ENCODE data around the gene METAP1.

METAP1 gene

DNA sequence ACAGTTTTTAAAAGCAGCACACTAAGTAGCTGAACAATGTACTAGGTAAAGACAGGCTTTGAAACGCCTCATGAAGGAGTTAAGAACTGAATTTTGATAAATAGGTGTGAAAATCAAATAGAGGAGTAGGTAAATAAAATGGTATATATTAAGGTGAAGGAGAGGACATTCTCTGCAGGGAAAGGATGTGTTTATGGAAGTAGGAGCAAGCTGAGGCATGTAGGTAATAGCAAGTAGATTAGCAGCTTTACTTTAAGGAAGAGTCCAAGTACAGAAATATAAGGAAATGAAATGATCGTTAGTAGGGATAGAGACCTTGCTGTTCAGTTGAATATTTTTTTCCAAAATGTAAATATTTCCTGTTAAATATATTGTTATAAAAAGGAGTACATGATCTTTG is 12.5 kb downstream of the METAP1 start:
- peaks cover 10% of the 10 kb centered on the region; the same call in 1 of the 2 replicates for H4K20me1 ChIP-seq (ENCODE audit: insufficient read depth, low read length)
- TF ChIP-seq, protein P1, sequence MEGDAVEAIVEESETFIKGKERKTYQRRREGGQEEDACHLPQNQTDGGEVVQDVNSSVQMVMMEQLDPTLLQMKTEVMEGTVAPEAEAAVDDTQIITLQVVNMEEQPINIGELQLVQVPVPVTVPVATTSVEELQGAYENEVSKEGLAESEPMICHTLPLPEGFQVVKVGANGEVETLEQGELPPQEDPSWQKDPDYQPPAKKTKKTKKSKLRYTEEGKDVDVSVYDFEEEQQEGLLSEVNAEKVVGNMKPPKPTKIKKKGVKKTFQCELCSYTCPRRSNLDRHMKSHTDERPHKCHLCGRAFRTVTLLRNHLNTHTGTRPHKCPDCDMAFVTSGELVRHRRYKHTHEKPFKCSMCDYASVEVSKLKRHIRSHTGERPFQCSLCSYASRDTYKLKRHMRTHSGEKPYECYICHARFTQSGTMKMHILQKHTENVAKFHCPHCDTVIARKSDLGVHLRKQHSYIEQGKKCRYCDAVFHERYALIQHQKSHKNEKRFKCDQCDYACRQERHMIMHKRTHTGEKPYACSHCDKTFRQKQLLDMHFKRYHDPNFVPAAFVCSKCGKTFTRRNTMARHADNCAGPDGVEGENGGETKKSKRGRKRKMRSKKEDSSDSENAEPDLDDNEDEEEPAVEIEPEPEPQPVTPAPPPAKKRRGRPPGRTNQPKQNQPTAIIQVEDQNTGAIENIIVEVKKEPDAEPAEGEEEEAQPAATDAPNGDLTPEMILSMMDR (IDR thresholded peaks at IDR 0.05; ENCODE audit: borderline replicate concordance, extremely low read depth, low read length, poor library complexity, severe bottlenecking) = no peak
- TF ChIP-seq EZH2 (IDR thresholded peaks at IDR 0.05; ENCODE audit: borderline replicate concordance, low read depth, low read length, severe bottlenecking) = no peak

DNA sequence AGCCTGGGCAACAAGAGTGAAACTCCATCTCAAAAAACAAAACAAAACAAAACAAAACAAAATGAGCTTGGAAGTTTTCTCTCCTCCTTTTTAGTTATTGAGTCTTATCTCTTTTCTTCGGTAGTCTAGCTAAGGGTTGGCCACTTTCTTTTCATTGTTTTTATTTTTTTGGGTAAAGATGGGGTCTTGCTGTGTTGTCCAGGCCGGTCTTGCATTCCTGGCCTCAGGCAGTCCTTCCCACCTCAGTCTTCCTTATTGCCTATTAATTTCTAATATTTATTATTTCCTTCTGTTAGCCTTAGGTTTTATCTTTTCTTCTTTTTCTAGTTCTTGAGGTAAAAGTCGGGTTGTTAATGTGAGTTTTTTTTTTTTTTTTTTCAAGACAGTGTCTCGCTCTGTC is 16.4 kb downstream of the METAP1 start:
- no peak for TF ChIP-seq EZH2 (IDR thresholded peaks at IDR 0.05; ENCODE audit: borderline replicate concordance, low read depth, low read length, severe bottlenecking)
- Histone ChIP-seq H3K36me3 (ENCODE audit: insufficient read depth, low read length) (peaks cover 17% of the 10 kb centered on the region), H3K4me1 (ENCODE audit: insufficient read depth, low read length) (no peaks in the 10 kb centered on the region), H2AFZ (ENCODE audit: low read depth, low read length) (no peak overlapping the region), H3K4me3 (ENCODE audit: low read depth in 1 of 2, low read length in 2 of 2) (no peak overlapping the region), H4K20me1 (ENCODE audit: insufficient read depth, low read length) (peaks cover 6% of the 10 kb centered on the region; the same call in 1 of the 2 replicates), H3K9ac (ENCODE audit: low read depth, low read length) (no peak overlapping the region), H3K27me3 (ENCODE audit: insufficient read depth, low read length, poor library complexity) (no peaks in the 10 kb centered on the region), H3K79me2 (ENCODE audit: insufficient read depth, low read length) (peaks cover 99% of the 10 kb centered on the region), H3K4me2 (ENCODE audit: insufficient read depth, low read length) (no peak overlapping the region), H3K27ac (ENCODE audit: low read length) (no peak overlapping the region), H3K9me3 (ENCODE audit: insufficient read depth, low read length, severe bottlenecking) (peaks cover 6% of the 10 kb centered on the region)
- ATAC-seq (ENCODE audit: insufficient read depth, low read depth) = no peak
- DNase-seq = no peak

More for the DNA sequence above, 12.5 kb downstream of the METAP1 start:
- no peaks in the 10 kb centered on the region for H3K27me3 ChIP-seq (ENCODE audit: insufficient read depth, low read length, poor library complexity)
- peaks cover 99% of the 10 kb centered on the region for H3K79me2 ChIP-seq (ENCODE audit: insufficient read depth, low read length)
- H3K9me3 ChIP-seq (ENCODE audit: insufficient read depth, low read length, severe bottlenecking) = peaks cover 6% of the 10 kb centered on the region
- ATAC-seq (ENCODE audit: insufficient read depth, low read depth) (no peak), DNase-seq (no peak)
- H3K36me3 ChIP-seq (ENCODE audit: insufficient read depth, low read length) = peaks cover 14% of the 10 kb centered on the region
- no peak overlapping the region for H3K4me2 ChIP-seq (ENCODE audit: insufficient read depth, low read length)
- H2AFZ ChIP-seq (ENCODE audit: low read depth, low read length) = no peak overlapping the region
- H3K4me3 ChIP-seq (ENCODE audit: low read depth in 1 of 2, low read length in 2 of 2) = no peak overlapping the region
- H3K4me1 ChIP-seq (ENCODE audit: insufficient read depth, low read length) = no peaks in the 10 kb centered on the region
- no peak overlapping the region for H3K9ac ChIP-seq (ENCODE audit: low read depth, low read length)
- no peak overlapping the region for H3K27ac ChIP-seq (ENCODE audit: low read length)

DNA sequence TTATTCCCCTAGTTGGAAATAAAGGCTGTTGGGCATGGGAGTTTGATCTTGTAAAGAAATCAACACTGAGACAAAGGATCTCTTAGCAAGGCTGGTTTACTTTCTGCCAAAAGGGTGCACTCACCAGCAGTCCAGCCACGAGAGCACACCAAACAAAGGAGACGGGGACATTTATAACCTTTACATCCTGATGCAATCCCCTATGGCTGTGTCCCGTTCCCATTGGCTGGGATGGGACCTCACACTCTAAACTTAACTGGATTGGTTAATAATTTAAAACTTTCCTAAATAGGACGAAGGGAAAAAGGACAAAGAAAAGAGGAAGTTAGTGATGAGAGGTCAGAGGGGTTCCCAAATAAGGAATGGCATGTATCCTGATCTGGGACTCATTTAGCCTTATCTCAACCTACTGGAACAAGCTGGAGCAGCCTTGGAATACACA is 17.9 kb downstream of the METAP1 start:
- peaks cover 99% of the 10 kb centered on the region for H3K79me2 ChIP-seq (ENCODE audit: insufficient read depth, low read length)
- TF ChIP-seq EZH2 (IDR thresholded peaks at IDR 0.05; ENCODE audit: borderline replicate concordance, low read depth, low read length, severe bottlenecking) = no peak
- TF ChIP-seq, protein P1 (IDR thresholded peaks at IDR 0.05; ENCODE audit: borderline replicate concordance, extremely low read depth, low read length, poor library complexity, severe bottlenecking) = no peak
- H3K4me2 ChIP-seq (ENCODE audit: insufficient read depth, low read length) = no peak overlapping the region
- H3K4me3 ChIP-seq (ENCODE audit: low read depth in 1 of 2, low read length in 2 of 2) = no peak overlapping the region
- no peak overlapping the region for H3K27ac ChIP-seq (ENCODE audit: low read length)
- peaks cover 6% of the 10 kb centered on the region for H3K9me3 ChIP-seq (ENCODE audit: insufficient read depth, low read length, severe bottlenecking)
- peaks cover 18% of the 10 kb centered on the region; the same call in 1 of the 2 replicates for H3K36me3 ChIP-seq (ENCODE audit: insufficient read depth, low read length)
- H3K4me1 ChIP-seq (ENCODE audit: insufficient read depth, low read length) = no peaks in the 10 kb centered on the region
- no peak overlapping the region for H2AFZ ChIP-seq (ENCODE audit: low read depth, low read length)
- no peak overlapping the region for H3K9ac ChIP-seq (ENCODE audit: low read depth, low read length)
- H3K27me3 ChIP-seq (ENCODE audit: insufficient read depth, low read length, poor library complexity) = no peaks in the 10 kb centered on the region
- no peak for DNase-seq
- ATAC-seq (ENCODE audit: insufficient read depth, low read depth) = no peak
- H4K20me1 ChIP-seq (ENCODE audit: insufficient read depth, low read length) = peaks cover 3% of the 10 kb centered on the region; the same call in 1 of the 2 replicates

DNA sequence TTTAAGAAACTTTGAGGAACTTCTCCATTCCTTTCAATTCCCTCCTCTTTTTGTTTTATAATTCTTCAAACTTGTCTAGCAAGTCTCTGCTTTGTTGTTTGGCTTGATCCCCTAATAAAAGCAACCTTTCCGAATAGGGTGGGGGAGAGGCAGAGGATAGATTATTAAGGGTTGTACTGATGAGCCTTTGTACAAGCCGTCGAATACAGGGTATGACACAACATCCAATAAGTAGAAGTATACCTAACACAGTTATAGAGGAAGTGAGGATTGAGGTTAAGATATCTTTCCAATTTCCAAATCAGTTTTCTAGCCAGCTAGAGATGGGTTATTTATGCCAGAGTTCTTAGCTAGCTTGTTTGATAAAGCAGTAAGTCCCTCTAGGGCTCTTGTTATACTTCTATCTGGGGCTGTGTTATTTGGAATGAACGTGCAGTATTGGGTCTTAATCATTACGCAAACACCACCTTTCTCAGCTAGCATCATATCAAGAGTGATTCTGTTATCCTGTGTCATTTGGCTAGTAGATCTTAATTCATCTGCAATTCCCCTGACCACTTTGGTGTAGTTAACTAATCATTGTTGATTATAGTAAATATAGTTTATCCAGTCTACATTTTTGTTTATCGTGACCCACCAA is 18.5 kb downstream of the METAP1 start:
- H3K4me3 ChIP-seq (ENCODE audit: low read depth in 1 of 2, low read length in 2 of 2) = no peak overlapping the region
- peaks cover 99% of the 10 kb centered on the region for H3K79me2 ChIP-seq (ENCODE audit: insufficient read depth, low read length)
- peaks cover 3% of the 10 kb centered on the region; the same call in 1 of the 2 replicates for H4K20me1 ChIP-seq (ENCODE audit: insufficient read depth, low read length)
- no peak overlapping the region for H3K4me2 ChIP-seq (ENCODE audit: insufficient read depth, low read length)
- no peak for TF ChIP-seq EZH2 (IDR thresholded peaks at IDR 0.05; ENCODE audit: borderline replicate concordance, low read depth, low read length, severe bottlenecking)
- TF ChIP-seq, protein P1 (IDR thresholded peaks at IDR 0.05; ENCODE audit: borderline replicate concordance, extremely low read depth, low read length, poor library complexity, severe bottlenecking) = no peak
- no peak overlapping the region for H3K27ac ChIP-seq (ENCODE audit: low read length)
- H3K27me3 ChIP-seq (ENCODE audit: insufficient read depth, low read length, poor library complexity) = no peaks in the 10 kb centered on the region
- no peaks in the 10 kb centered on the region for H3K4me1 ChIP-seq (ENCODE audit: insufficient read depth, low read length)
- H3K9ac ChIP-seq (ENCODE audit: low read depth, low read length) = no peak overlapping the region
- no peak overlapping the region for H2AFZ ChIP-seq (ENCODE audit: low read depth, low read length)
- peaks cover 17% of the 10 kb centered on the region; the same call in 1 of the 2 replicates for H3K36me3 ChIP-seq (ENCODE audit: insufficient read depth, low read length)
- peaks cover 6% of the 10 kb centered on the region for H3K9me3 ChIP-seq (ENCODE audit: insufficient read depth, low read length, severe bottlenecking)
- no peak for DNase-seq
- ATAC-seq (ENCODE audit: insufficient read depth, low read depth) = no peak
